ENCODE results near the gene SPPL2C.

DNA sequence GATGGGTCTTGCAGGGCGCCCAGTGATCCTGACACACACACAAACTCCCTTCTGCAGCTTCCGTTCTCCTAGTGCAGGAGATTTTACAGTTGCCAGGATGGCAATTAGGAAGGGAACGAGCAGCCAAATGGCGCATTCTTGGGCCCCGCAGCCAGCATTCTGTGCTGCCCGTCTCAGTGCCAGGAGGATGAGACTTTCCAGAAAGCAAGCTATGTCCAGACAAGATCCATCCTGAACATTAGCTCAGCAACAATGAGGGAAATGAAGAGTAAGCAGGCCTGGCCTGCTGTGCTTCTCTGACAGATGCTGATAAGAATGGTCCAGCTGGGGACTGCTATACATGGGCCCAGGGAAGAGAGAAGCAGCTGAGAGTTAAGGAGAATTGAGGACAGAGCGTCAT, 16.5 kb downstream of the SPPL2C start:
- TF ChIP-seq POLR2A (IDR thresholded peaks at IDR 0.05): no peak
- TF ChIP-seq, protein P1, sequence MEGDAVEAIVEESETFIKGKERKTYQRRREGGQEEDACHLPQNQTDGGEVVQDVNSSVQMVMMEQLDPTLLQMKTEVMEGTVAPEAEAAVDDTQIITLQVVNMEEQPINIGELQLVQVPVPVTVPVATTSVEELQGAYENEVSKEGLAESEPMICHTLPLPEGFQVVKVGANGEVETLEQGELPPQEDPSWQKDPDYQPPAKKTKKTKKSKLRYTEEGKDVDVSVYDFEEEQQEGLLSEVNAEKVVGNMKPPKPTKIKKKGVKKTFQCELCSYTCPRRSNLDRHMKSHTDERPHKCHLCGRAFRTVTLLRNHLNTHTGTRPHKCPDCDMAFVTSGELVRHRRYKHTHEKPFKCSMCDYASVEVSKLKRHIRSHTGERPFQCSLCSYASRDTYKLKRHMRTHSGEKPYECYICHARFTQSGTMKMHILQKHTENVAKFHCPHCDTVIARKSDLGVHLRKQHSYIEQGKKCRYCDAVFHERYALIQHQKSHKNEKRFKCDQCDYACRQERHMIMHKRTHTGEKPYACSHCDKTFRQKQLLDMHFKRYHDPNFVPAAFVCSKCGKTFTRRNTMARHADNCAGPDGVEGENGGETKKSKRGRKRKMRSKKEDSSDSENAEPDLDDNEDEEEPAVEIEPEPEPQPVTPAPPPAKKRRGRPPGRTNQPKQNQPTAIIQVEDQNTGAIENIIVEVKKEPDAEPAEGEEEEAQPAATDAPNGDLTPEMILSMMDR (IDR thresholded peaks at IDR 0.05): no peak

All from Peyer's patch (tissue), 4 donors.